Skeletal muscle satellite cell (primary cell): ENCODE measurements around the gene TPST1.
"Not testable (repeated sequence)": the region's sequence is repeated elsewhere in the genome, so short reads cannot be mapped to it uniquely, and the experiment has no call there.

Source experiments
- H3K27me3 ChIP-seq: 2 replicates; pipeline ENCODE4 v1.7.0; 2013; ENCODE audit warnings: low read length; ENCODE audit not compliant: control insufficient read depth, insufficient read depth
- H3K36me3 ChIP-seq: 2 replicates; pipeline ENCODE4 v1.7.0; 2013; ENCODE audit warnings: mild to moderate bottlenecking, control low read depth, low read length; ENCODE audit not compliant: insufficient read depth
- H3K4me1 ChIP-seq: 2 replicates; pipeline ENCODE4 v1.7.0; 2013; ENCODE audit warnings: low read length; ENCODE audit not compliant: control insufficient read depth, insufficient read depth
- H3K4me2 ChIP-seq: 2 replicates; pipeline ENCODE4 v1.7.0; 2013; ENCODE audit warnings: mild to moderate bottlenecking, low read length
- H3K4me3 ChIP-seq: 2 replicates; pipeline ENCODE4 v1.7.0; 2013; ENCODE audit warnings: low read length
- H3K9ac ChIP-seq: 2 replicates; pipeline ENCODE4 v1.7.0; 2013; ENCODE audit warnings: mild to moderate bottlenecking, low read depth, low read length, moderate library complexity
- H3K9me3 ChIP-seq: replicated peaks from 2 replicates; pipeline ENCODE4 v1.7.0; 2013; ENCODE audit warnings: mild to moderate bottlenecking, control low read depth, low read length

The TPST1 gene

GRCh38 chr7:66348959-66349358 lies 143.8 kb downstream of the TPST1 start:
- no peak overlapping the region for H3K4me2 ChIP-seq
- H3K9ac ChIP-seq = no peak overlapping the region
- no peaks in the 10 kb centered on the region for H3K36me3 ChIP-seq
- no peaks in the 10 kb centered on the region for H3K27me3 ChIP-seq
- H3K4me3 ChIP-seq = no peak overlapping the region
- H3K9me3 ChIP-seq = no peaks in the 10 kb centered on the region
- H3K4me1 ChIP-seq = peaks cover 18% of the 10 kb centered on the region

GRCh38 chr7:66352071-66352470 lies 146.9 kb downstream of the TPST1 start:
- H3K4me1 ChIP-seq = peaks cover 24% of the 10 kb centered on the region
- no peak overlapping the region for H3K4me3 ChIP-seq
- no peaks in the 10 kb centered on the region for H3K9me3 ChIP-seq
- no peaks in the 10 kb centered on the region for H3K27me3 ChIP-seq
- no peaks in the 10 kb centered on the region for H3K36me3 ChIP-seq
- peak overlapping the region; percentile 35 for H3K4me2 ChIP-seq
- no peak overlapping the region for H3K9ac ChIP-seq

- no peak overlapping the region for H3K9ac ChIP-seq
- no peaks in the 10 kb centered on the region for H3K36me3 ChIP-seq
- H3K4me1 ChIP-seq = peaks cover 21% of the 10 kb centered on the region
- no peaks in the 10 kb centered on the region for H3K9me3 ChIP-seq
- H3K4me3 ChIP-seq = no peak overlapping the region
- no peak overlapping the region for H3K4me2 ChIP-seq
- H3K27me3 ChIP-seq = no peaks in the 10 kb centered on the region
Observed at GRCh38 chr7:66353547-66353946, 148.4 kb downstream of the TPST1 start.

- H3K4me1 ChIP-seq = peaks cover 16% of the 10 kb centered on the region
- H3K4me3 ChIP-seq = no peak overlapping the region
Observed at GRCh38 chr7:66355756-66356155, 150.6 kb downstream of the TPST1 start.

DNA sequence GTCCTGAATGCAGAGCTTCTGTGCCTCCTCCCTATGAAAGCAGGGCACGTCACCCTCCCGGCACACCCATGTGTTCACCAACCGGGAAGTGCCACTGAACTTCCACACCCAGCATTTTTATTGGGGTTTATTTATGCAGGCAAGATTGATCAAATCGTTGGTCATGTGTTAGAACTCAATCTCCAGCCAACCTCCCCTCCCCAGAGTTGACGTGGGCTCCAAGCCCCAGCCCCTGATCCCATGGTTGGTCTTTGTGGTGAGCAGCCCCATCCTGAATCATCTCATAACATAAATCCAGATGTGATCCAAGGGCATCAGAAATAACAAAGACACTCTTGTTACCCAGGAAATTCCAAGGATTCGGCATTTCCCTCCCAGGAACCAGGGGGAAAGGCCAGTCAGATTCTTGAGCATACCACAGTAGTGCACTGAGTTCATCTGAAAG lies 151.2 kb downstream of the TPST1 start:
- H3K9me3 ChIP-seq = no peaks in the 10 kb centered on the region
- H3K4me3 ChIP-seq = no peak overlapping the region
- peaks cover 3% of the 10 kb centered on the region for H3K36me3 ChIP-seq
- H3K4me1 ChIP-seq = peaks cover 16% of the 10 kb centered on the region
- H3K27me3 ChIP-seq = no peaks in the 10 kb centered on the region
- no peak overlapping the region for H3K9ac ChIP-seq
- H3K4me2 ChIP-seq = no peak overlapping the region

More at GRCh38 chr7:66355756-66356155, 150.6 kb downstream of the TPST1 start:
- Histone ChIP-seq H3K36me3 (peaks cover under 1% of the 10 kb centered on the region), H3K27me3 (no peaks in the 10 kb centered on the region), H3K9me3 (no peaks in the 10 kb centered on the region), H3K9ac (no peak overlapping the region), H3K4me2 (no peak overlapping the region)

DNA sequence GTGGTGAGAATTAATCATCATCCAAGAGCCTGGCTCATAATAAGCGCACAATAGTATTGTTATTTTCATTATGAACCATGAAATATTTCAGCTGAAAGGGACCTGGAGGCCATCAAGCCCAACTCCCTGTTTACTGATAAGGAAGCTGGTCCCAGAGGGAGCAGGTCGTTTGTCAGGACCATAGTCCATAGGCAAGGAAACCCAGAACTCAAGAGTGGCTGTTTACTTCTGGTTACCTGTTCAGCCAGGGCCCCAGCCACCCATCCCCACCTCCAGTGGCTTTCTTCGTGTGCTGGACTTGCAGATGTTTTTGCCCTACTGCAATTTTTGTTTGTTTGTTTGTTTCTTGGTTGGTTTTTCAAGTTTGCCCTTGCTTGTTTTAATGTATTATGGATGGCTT lies 152.0 kb downstream of the TPST1 start:
- Histone ChIP-seq H3K9me3 (no peaks in the 10 kb centered on the region), H3K27me3 (no peaks in the 10 kb centered on the region), H3K9ac (no peak overlapping the region), H3K4me1 (peaks cover 15% of the 10 kb centered on the region), H3K36me3 (peaks cover 3% of the 10 kb centered on the region), H3K4me3 (no peak overlapping the region), H3K4me2 (no peak overlapping the region)

DNA sequence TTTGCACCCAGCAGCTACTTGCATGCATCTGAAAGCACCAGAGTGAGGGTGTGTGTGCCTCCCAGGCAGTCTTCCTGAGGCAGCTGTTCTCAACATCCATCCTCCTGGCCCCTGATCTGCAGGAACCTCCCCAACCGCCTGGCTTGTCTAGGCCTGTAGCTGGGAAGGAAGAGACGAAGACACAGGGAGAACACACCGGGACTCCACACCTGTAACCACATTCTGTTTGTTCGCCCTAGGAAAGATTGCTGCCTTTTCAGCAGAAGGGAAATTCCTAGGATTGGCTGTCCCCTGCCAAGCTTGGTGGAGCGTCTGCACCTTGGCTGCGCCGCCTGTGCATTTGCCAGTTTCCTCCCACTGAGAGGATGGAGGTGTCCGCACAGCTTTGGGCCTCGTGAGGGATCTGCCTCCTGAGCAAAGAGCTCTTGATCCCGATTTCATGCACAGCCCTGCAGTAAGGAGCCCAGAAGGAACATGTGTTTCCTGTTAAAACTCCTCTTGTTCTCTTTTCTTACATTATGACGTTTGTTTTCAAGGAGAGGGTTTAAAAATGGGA lies 154.6 kb downstream of the TPST1 start:
- Histone ChIP-seq H3K4me3 (no peak overlapping the region), H3K9ac (no peak overlapping the region)

DNA sequence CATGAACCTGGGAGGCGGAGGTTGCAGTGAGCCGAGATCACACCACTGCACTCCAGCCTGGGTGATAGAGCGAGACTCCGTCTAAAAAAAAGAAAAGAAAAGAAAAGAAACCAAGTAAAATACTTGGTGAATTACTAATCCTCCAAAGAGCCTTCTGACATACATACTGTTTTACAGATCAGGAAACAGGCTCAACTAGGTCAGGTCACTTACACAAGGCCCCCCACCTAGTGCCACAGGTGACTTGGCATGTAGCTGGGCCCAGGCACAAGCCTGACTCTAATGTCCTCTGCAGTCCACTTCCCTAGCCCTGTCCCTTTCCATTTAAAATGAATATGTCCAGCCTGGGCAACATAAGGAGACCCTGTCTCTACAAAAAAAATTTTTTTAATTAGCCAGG lies 157.0 kb downstream of the TPST1 start:
- Histone ChIP-seq H3K4me2 (no peak overlapping the region), H3K9ac (no peak overlapping the region), H3K4me3 (no peak overlapping the region), H3K27me3 (no peaks in the 10 kb centered on the region), H3K4me1 (no peaks in the 10 kb centered on the region), H3K9me3 (no peaks in the 10 kb centered on the region), H3K36me3 (peaks cover 3% of the 10 kb centered on the region)

More for the DNA sequence above, 154.6 kb downstream of the TPST1 start:
- Histone ChIP-seq H3K27me3 (no peaks in the 10 kb centered on the region), H3K4me1 (peaks cover 11% of the 10 kb centered on the region), H3K4me2 (no peak overlapping the region), H3K9me3 (no peaks in the 10 kb centered on the region), H3K36me3 (peaks cover 3% of the 10 kb centered on the region)

DNA sequence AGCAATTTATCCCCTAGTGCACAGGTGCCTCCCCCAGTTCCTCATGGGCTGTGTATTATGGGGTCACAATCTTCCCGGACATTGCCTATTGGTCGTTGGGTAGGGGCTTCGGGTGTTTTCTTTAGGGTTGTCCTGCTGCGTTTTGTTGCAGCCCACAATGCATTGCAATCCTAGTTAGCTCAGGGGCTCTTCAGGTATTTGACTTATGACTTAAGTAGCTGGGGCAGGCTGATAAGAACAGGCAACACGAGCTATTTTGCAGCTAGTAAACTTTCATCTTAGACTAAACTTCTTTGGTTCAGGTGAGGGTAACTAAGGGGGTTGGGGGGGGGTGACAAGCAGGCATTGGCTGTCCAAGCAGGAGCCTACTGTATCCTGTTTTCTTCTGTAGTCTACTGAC lies 158.5 kb downstream of the TPST1 start:
- Histone ChIP-seq H3K9ac (no peak overlapping the region), H3K9me3 (no peaks in the 10 kb centered on the region), H3K4me2 (no peak overlapping the region), H3K4me1 (no peaks in the 10 kb centered on the region), H3K4me3 (no peak overlapping the region), H3K27me3 (no peaks in the 10 kb centered on the region), H3K36me3 (peaks cover 3% of the 10 kb centered on the region)

- H3K9me3 ChIP-seq, H3K27me3 ChIP-seq, H3K4me1 ChIP-seq, H3K4me2 ChIP-seq, H3K9ac ChIP-seq, H3K4me3 ChIP-seq, H3K36me3 ChIP-seq: not testable (repeated sequence)
Observed at GRCh38 chr7:66365031-66365430, 159.9 kb downstream of the TPST1 start.

- H3K4me3 ChIP-seq = no peak overlapping the region
- H3K4me2 ChIP-seq = no peak overlapping the region
- H3K36me3 ChIP-seq = no peaks in the 10 kb centered on the region
- H3K27me3 ChIP-seq = no peaks in the 10 kb centered on the region
- no peaks in the 10 kb centered on the region for H3K4me1 ChIP-seq
- H3K9ac ChIP-seq = no peak overlapping the region
- H3K9me3 ChIP-seq = no peaks in the 10 kb centered on the region
Observed at GRCh38 chr7:66371096-66371824, 166.1 kb downstream of the TPST1 start.
